HepG2 (cell line): Measurements from ENCODE around the gene NAV2. TPM values are rescaled to one million over a fixed set of nuclear protein-coding genes. Genes with fewer than 3 reads are reported as not detected.

Source experiments
- ELK4 ChIP-seq: sonication (generic); formaldehyde crosslinking; IDR thresholded peaks from 2 replicates; pipeline ENCODE4 v1.9.0; 2021; ENCODE audit warnings: missing genetic modification reagents, borderline replicate concordance
- RERE ChIP-seq: IDR thresholded peaks from 2 replicates; pipeline ENCODE4 v1.6.1; 2016; ENCODE audit warnings: low read depth, missing genetic modification reagents, missing compliant biosample characterization
- ZBTB10 ChIP-seq: sonication (generic); formaldehyde crosslinking; IDR thresholded peaks from 2 replicates; pipeline ENCODE4 v1.4.0; 2020; ENCODE audit warnings: missing genetic modification reagents, borderline replicate concordance
- ZFP36L2 ChIP-seq: sonication (generic); formaldehyde crosslinking; IDR thresholded peaks from 2 replicates; pipeline ENCODE4 v1.4.0; 2020; ENCODE audit warnings: missing genetic modification reagents
- polyA plus RNA-seq, 8 experiments: library from polyadenylated mRNA; depleted of rRNA in 3 of 8; stranded (reverse) in 7 of 8; unstranded in 1 of 8; fragments of >200 nt; fragmentation: Illumina TruSeq in 4 of 8; extraction: Trizol in 4 of 8; gene quantifications; 2 replicates each; pipeline versions ENCODE4 v1.2.1 to v1.2.3, GENCODE V29; 2011 to 2016; ENCODE audit warnings: low read depth in 4 of 8, missing spikeins in 1 of 8, mixed read lengths in 1 of 8; ENCODE audit not compliant: insufficient read depth in 1 of 8
- total RNA-seq, 5 experiments: library from RNA; depleted of rRNA; stranded (reverse); fragments of >200 nt; fragmentation: Illumina TruSeq; extraction: Trizol; gene quantifications; 2 replicates each; pipeline ENCODE4 v1.2.3, GENCODE V29; 2016; ENCODE audit warnings: low read depth in 1 of 5
- TF ChIP-seq, protein P1 (sequence below): sonication (generic); formaldehyde crosslinking; IDR thresholded peaks from 2 replicates; pipeline ENCODE4 v1.4.0; 2020; ENCODE audit warnings: missing genetic modification reagents
- TF ChIP-seq, protein P2 (sequence below): sonication (generic); formaldehyde crosslinking; IDR thresholded peaks from 2 replicates; pipeline ENCODE4 v1.8.0; 2022; ENCODE audit warnings: mild to moderate bottlenecking, missing genetic modification reagents, moderate library complexity
- TF ChIP-seq, protein P3 (sequence below): IDR thresholded peaks from 2 replicates; pipeline ENCODE4 v1.6.1; 2016; ENCODE audit warnings: missing compliant biosample characterization, missing genetic modification reagents, borderline replicate concordance
- TF ChIP-seq, protein P4 (sequence below): sonication (generic); formaldehyde crosslinking; IDR thresholded peaks from 2 replicates; pipeline ENCODE4 v1.4.0; 2020; ENCODE audit warnings: missing genetic modification reagents

The NAV2 gene
- total and polyA plus RNA-seq, 2 of the 13 experiments (the other 11 are each of a cell fraction or from before 2014, with no cell fraction given) = 9.3 to 34.6 TPM

DNA sequence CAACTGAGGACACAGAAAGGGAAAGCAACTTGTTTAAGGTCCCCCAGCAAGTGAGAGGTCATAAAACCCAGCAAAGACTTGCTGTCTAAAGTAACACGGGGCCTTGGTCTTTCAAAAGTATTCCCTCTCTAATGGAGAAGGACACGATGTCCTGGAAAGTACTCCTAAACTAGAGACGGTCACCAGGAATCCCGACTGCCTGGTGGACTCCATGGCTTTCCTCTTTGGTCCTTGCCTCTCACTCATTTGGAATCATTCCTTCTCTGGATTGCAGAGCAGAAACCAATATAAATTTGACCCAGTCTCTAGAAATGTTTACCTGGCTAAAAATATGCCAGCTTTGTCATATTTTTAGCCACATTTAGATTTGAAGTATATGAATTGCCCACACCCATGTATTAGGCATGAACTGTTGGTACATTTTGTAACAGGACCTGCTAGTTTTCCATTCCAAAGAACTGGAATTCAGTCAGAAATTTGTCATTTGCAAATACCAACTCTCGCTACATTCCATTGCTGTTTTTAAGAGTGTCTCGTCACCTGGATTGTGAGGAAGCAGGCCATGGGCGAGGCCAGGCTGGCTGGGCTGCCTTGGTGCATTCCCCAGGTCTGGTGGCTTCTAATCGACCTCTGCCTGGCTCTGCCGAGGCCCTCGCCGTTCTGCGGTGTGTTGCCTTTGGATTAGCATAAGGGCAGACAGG lies 12.9 kb downstream of the NAV2 start (continued):
- TF ChIP-seq, protein P1, sequence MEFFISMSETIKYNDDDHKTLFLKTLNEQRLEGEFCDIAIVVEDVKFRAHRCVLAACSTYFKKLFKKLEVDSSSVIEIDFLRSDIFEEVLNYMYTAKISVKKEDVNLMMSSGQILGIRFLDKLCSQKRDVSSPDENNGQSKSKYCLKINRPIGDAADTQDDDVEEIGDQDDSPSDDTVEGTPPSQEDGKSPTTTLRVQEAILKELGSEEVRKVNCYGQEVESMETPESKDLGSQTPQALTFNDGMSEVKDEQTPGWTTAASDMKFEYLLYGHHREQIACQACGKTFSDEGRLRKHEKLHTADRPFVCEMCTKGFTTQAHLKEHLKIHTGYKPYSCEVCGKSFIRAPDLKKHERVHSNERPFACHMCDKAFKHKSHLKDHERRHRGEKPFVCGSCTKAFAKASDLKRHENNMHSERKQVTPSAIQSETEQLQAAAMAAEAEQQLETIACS (CRISPR knock-in tag) = no peak
- TF ChIP-seq RERE (CRISPR knock-in tag) (no peak), ZBTB10 (CRISPR knock-in tag) (no peak), ZFP36L2 (CRISPR knock-in tag) (no peak), ELK4 (CRISPR knock-in tag) (no peak)
- TF ChIP-seq, protein P2, sequence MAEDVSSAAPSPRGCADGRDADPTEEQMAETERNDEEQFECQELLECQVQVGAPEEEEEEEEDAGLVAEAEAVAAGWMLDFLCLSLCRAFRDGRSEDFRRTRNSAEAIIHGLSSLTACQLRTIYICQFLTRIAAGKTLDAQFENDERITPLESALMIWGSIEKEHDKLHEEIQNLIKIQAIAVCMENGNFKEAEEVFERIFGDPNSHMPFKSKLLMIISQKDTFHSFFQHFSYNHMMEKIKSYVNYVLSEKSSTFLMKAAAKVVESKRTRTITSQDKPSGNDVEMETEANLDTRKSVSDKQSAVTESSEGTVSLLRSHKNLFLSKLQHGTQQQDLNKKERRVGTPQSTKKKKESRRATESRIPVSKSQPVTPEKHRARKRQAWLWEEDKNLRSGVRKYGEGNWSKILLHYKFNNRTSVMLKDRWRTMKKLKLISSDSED (CRISPR knock-in tag) = no peak
- TF ChIP-seq, protein P3, sequence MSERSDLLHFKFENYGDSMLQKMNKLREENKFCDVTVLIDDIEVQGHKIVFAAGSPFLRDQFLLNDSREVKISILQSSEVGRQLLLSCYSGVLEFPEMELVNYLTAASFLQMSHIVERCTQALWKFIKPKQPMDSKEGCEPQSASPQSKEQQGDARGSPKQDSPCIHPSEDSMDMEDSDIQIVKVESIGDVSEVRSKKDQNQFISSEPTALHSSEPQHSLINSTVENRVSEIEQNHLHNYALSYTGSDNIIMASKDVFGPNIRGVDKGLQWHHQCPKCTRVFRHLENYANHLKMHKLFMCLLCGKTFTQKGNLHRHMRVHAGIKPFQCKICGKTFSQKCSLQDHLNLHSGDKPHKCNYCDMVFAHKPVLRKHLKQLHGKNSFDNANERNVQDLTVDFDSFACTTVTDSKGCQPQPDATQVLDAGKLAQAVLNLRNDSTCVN = no peak
- TF ChIP-seq, protein P4, sequence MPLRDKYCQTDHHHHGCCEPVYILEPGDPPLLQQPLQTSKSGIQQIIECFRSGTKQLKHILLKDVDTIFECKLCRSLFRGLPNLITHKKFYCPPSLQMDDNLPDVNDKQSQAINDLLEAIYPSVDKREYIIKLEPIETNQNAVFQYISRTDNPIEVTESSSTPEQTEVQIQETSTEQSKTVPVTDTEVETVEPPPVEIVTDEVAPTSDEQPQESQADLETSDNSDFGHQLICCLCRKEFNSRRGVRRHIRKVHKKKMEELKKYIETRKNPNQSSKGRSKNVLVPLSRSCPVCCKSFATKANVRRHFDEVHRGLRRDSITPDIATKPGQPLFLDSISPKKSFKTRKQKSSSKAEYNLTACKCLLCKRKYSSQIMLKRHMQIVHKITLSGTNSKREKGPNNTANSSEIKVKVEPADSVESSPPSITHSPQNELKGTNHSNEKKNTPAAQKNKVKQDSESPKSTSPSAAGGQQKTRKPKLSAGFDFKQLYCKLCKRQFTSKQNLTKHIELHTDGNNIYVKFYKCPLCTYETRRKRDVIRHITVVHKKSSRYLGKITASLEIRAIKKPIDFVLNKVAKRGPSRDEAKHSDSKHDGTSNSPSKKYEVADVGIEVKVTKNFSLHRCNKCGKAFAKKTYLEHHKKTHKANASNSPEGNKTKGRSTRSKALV (CRISPR knock-in tag) = no peak
